Gastrocnemius medialis (tissue), 4 donors: Measurements from ENCODE around the gene EIF3K. TPM values are rescaled to one million over a fixed set of nuclear protein-coding genes. Genes with fewer than 3 reads are reported as not detected.

ENCODE experiments used
- ATAC-seq, 2 donors: fragments of 150-250 bp; one replicate each; pipeline ENCODE4 v1.9.1; 2016
- DNase-seq, 2 donors: peaks; one replicate each; pipeline ENCODE4 v3.0.0-alpha.2; 2019
- H3K27ac ChIP-seq, 4 donors: fragments of 200-600 bp; sonication (generic); 1 replicate in 1 of 4; 2 replicates in 3 of 4; pipeline ENCODE4 v1.5.1; 2016 to 2018; ENCODE audit warnings: mild to moderate bottlenecking in 2 of 4, moderate library complexity in 1 of 4
- H3K27me3 ChIP-seq, 3 donors: fragments of 200-600 bp; sonication (generic) in 2 of 3; 1 replicate in 1 of 3; 2 replicates in 2 of 3; pipeline versions ENCODE4 v1.5.1 to v1.6.0; 2016 to 2019; ENCODE audit warnings: mild to moderate bottlenecking in 1 of 3, moderate library complexity in 1 of 3
- H3K36me3 ChIP-seq, 2 donors: fragments of 200-600 bp; sonication (generic) in 1 of 2; one replicate each; pipeline ENCODE4 v1.5.1; 2017 to 2018
- H3K4me1 ChIP-seq, 2 donors: fragments of 200-600 bp; sonication (generic) in 1 of 2; one replicate each; pipeline ENCODE4 v1.5.1; 2016 to 2017; ENCODE audit warnings: mild to moderate bottlenecking in 2 of 2
- H3K4me3 ChIP-seq, 4 donors: fragments of 200-600 bp; sonication (generic) in 3 of 4; 1 replicate in 1 of 4; 2 replicates in 3 of 4; pipeline ENCODE4 v1.5.1; 2016 to 2019; ENCODE audit warnings: mild to moderate bottlenecking in 2 of 4
- H3K9me3 ChIP-seq, 3 donors: fragments of 200-600 bp; sonication (generic) in 2 of 3; 1 replicate in 1 of 3; 2 replicates in 2 of 3; pipeline ENCODE4 v1.5.1; 2016 to 2019
- CTCF ChIP-seq, 5 experiments: fragments of 450-650 bp in 3 of 5; fragments of 200-600 bp in 2 of 5; sonication (generic) in 2 of 5; IDR thresholded peaks in 4 of 5; conservative IDR thresholded peaks in 1 of 5; 1 replicate in 4 of 5; 2 replicates in 1 of 5; pipeline ENCODE4 v1.5.1; 2016 to 2019; ENCODE audit warnings: antibody characterized with exemption in 5 of 5, mild to moderate bottlenecking in 3 of 5, moderate library complexity in 3 of 5
- POLR2A ChIP-seq, 2 donors: fragments of 450-650 bp; IDR thresholded peaks; one replicate each; pipeline ENCODE4 v1.6.1; 2017; ENCODE audit warnings: antibody characterized with exemption in 2 of 2, mild to moderate bottlenecking in 2 of 2, moderate library complexity in 2 of 2
- in situ Hi-C, 4 donors: fragments of 200-750 bp; cut with MboI; loops; one replicate each; pipeline versions ENCODE4 v1.15.0 to v1.8.0; 2017; ENCODE audit warnings: low sequenced_read_pairs in 4 of 4
- intact Hi-C: fragments of 100-400 bp; cut with DNase I; formaldehyde crosslinking; loops from one replicate; pipeline ENCODE4 v1.15.1; 2023; ENCODE audit warnings: low total_unique reads
- total RNA-seq, 4 donors: library from RNA; depleted of rRNA; stranded (reverse); fragments of >200 nt; gene quantifications; one replicate each; pipeline versions ENCODE4 v1.1.0 to v1.2.3, GENCODE V29; 2016

Gene EIF3K
- total RNA-seq, 4 donors from 2014 or later = 619 to 975 (median 681) TPM

DNA sequence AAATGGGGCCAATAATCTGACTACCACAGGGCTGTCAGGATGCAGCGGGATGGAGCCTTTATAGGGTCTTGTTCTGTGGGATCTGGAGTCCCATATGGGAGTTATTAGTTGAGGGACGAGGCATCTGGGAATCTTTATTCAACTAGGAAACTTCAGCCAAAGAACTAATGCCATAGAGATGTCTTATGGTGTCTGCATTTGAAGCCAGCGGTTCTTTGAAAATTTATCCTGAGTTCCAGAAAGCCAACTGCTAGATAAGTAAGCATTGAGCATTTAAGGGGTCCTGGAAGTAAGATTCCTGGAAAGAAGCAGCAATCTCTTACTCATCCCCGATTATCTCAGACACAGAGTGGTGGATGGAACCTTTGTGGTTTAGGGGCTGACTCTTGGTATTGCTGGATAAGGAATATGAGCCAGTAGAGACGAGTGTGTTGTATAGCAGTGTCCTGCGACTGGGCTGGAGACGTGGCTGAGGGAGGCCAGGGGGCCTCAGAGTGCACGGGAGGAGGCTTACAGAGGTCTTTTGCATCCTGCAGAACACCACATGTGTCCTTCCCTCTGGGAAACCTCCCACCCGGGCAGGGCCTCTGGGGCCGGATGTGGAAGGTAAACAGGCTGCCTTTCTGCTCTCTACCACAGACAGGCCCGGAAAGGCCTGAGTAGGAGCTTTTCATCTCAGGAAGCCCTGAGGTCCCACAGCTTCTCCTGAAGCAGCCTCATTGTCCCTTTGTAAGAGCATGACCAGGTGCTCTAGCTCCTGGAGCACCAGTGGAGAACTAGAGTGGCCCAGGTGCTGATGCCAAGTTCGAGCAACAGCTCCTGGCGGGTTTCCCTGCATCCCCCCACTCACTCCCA lies 57.3 kb downstream of the EIF3K start:
- no peak for ATAC-seq
- Histone ChIP-seq H3K4me3 (no peak overlapping the region), H3K27ac (peak overlapping the region; percentile 89 to 98 (median 96)), H3K4me1 (peaks cover 72 to 85% of the 10 kb centered on the region in 2 donors), H3K36me3 (no peaks in the 10 kb centered on the region), H3K9me3 (no peaks in the 10 kb centered on the region), H3K27me3 (no peaks in the 10 kb centered on the region)
- in situ Hi-C loops = no loop called here
- intact Hi-C loops = no loop called here
- no peak for DNase-seq
- TF ChIP-seq POLR2A (IDR thresholded peaks at IDR 0.05) (no peak), CTCF (IDR thresholded peaks at IDR 0.05 in 4 of 5, conservative IDR thresholded peaks at IDR 0.05 in 1 of 5) (no peak)

- intact Hi-C loops (no loop called here), in situ Hi-C loops (no loop called here)
- Histone ChIP-seq H3K27ac (peak overlapping the region; percentile 89 to 98 (median 96)), H3K9me3 (no peaks in the 10 kb centered on the region), H3K27me3 (no peaks in the 10 kb centered on the region), H3K4me3 (no peak overlapping the region), H3K4me1 (peaks cover 72 to 85% of the 10 kb centered on the region in 2 donors), H3K36me3 (no peaks in the 10 kb centered on the region)
- DNase-seq (no peak), ATAC-seq (no peak)
- TF ChIP-seq CTCF (IDR thresholded peaks at IDR 0.05 in 4 of 5, conservative IDR thresholded peaks at IDR 0.05 in 1 of 5) (no peak), POLR2A (IDR thresholded peaks at IDR 0.05) (no peak)
Measured at GRCh38 chr19:38676878-38677646, 58.1 kb downstream of the EIF3K start.

DNA sequence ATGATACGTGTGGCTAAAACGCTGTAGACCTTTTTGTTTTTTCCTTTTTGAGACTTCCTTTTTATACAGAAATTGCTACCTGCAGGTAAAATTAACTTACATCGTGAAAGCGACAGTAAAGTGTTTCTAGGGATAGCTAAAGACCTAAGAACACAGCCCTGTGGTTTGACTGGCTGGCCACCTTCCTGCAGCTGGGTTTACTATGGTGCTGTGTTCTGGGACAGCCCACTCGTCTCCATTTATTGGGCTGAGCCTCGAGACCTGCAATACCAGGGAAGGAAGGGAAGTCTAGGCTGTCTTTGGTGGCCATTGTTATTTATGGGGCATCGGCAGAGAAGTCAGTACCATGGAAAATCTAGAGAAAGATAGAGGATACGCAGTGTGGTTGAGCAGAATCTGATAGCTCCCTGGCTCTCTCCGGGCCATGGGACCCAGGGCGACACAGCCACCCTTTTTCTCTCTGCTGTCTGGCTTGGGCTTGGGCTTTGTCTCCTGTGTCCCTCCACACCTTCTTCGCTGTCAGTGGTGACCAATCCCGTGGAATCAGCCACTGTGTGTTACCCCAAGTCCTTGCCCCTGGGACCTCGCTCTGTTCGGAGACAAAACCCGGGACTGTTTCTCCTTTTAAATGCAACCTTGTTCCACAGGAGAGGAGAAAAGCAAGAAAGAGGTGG lies 59.4 kb downstream of the EIF3K start:
- TF ChIP-seq POLR2A (IDR thresholded peaks at IDR 0.05) = no peak
- no peak for TF ChIP-seq CTCF (IDR thresholded peaks at IDR 0.05 in 4 of 5, conservative IDR thresholded peaks at IDR 0.05 in 1 of 5)
- no peaks in the 10 kb centered on the region for H3K9me3 ChIP-seq
- in situ Hi-C loops (no loop called here), intact Hi-C loops (no loop called here)
- peaks cover 85 to 87% of the 10 kb centered on the region in 2 donors for H3K4me1 ChIP-seq
- H3K36me3 ChIP-seq = no peaks in the 10 kb centered on the region
- peak overlapping the region; percentile 89 to 98 (median 96) for H3K27ac ChIP-seq
- ATAC-seq = no peak
- no peak overlapping the region for H3K4me3 ChIP-seq
- no peaks in the 10 kb centered on the region for H3K27me3 ChIP-seq
- DNase-seq = no peak

GRCh38 chr19:38678891-38679494 lies 60.0 kb downstream of the EIF3K start:
- Histone ChIP-seq H3K4me3 (no peak overlapping the region), H3K27ac (peak overlapping the region; percentile 89 to 98 (median 96)), H3K9me3 (no peaks in the 10 kb centered on the region), H3K27me3 (no peaks in the 10 kb centered on the region), H3K36me3 (no peaks in the 10 kb centered on the region), H3K4me1 (peaks cover 88 to 89% of the 10 kb centered on the region in 2 donors)
- DNase-seq (no peak), ATAC-seq (no peak)
- TF ChIP-seq POLR2A (IDR thresholded peaks at IDR 0.05) (no peak), CTCF (IDR thresholded peaks at IDR 0.05 in 4 of 5, conservative IDR thresholded peaks at IDR 0.05 in 1 of 5) (no peak)
- intact Hi-C loops (no loop called here), in situ Hi-C loops (no loop called here)
